A549 (cell line): ENCODE results near the gene HSD3B7. TPM values are rescaled to one million over a fixed set of nuclear protein-coding genes. Genes with fewer than 3 reads are reported as not detected.

Source experiments
- ATAC-seq, 2 experiments: fragments of 200-7000 bp in 1 of 2; fragments of >200 bp in 1 of 2; cut with Nextera tagmentation in 1 of 2; cut with Tn5 transposase in 1 of 2; 3 replicates each; pipeline versions ENCODE4 v1.8.0 to v1.9.1; 2018 to 2020; ENCODE audit warnings: mild to moderate bottlenecking in 1 of 2, moderate library complexity in 1 of 2
- CTCF ChIA-PET: fragments of 300-600 bp; sonication (Branson Sonifier 250); formaldehyde crosslinking; extraction: SDS; loops from one replicate; lab custom pipeline; 2021; ENCODE audit warnings: antibody characterized with exemption, inconsistent platforms; lab: Yijun Ruan, JAX
- POLR2A ChIA-PET: fragments of 350-600 bp; formaldehyde crosslinking; extraction: SDS; loops from one replicate; lab custom pipeline; 2021; ENCODE audit warnings: antibody characterized with exemption, inconsistent platforms; lab: Yijun Ruan, JAX
- DNase-seq, 2 experiments: peaks; one replicate each; pipeline versions ENCODE4 v3.0.0 to v3.0.0-alpha.2; 2011 to 2016; ENCODE audit warnings: low read depth in 1 of 2, low spot score in 1 of 2
- FAIRE-seq: peaks from 2 replicates; lab custom pipeline; 2011; peaks lifted over from hg19 to GRCh38; lab: Jason Lieb, UNC
- H3K27ac ChIP-seq, 2 experiments: fragments of >200 bp; sonication (Bioruptor Twin); formaldehyde crosslinking; 3 replicates each; pipeline ENCODE4 v1.5.1; 2016 to 2017
- H3K4me1 ChIP-seq: fragments of >200 bp; sonication (Bioruptor Twin); formaldehyde crosslinking; 3 replicates; pipeline ENCODE4 v1.6.1; 2016
- H3K4me2 ChIP-seq: fragments of >200 bp; sonication (Bioruptor Twin); formaldehyde crosslinking; 3 replicates; pipeline ENCODE4 v1.6.1; 2016
- H3K4me3 ChIP-seq: fragments of >200 bp; sonication (Bioruptor Twin); formaldehyde crosslinking; 3 replicates; pipeline ENCODE4 v1.5.1; 2016
- H3K9me3 ChIP-seq: fragments of >200 bp; sonication (Bioruptor Twin); formaldehyde crosslinking; 3 replicates; pipeline ENCODE4 v1.6.1; 2016
- CTCF ChIP-seq: fragments of >200 bp; sonication (Bioruptor Twin); formaldehyde crosslinking; IDR thresholded peaks from 3 replicates; pipeline ENCODE4 v1.5.1; 2016
- ELK1 ChIP-seq: fragments of 150-350 bp; IDR thresholded peaks from 2 replicates; pipeline ENCODE4 v1.6.1; 2014; ENCODE audit warnings: low read depth, mild to moderate bottlenecking, low read length
- HMGXB4 ChIP-seq: fragments of 250-450 bp; sonication (Bioruptor Pico); IDR thresholded peaks from 2 replicates; pipeline ENCODE4 v1.5.0; 2021; ENCODE audit warnings: mild to moderate bottlenecking, moderate library complexity, borderline replicate concordance
- RCOR1 ChIP-seq: fragments of 150-350 bp; IDR thresholded peaks from 2 replicates; pipeline ENCODE4 v1.6.1; 2014; ENCODE audit warnings: antibody characterized with exemption, low read length, low read depth
- REST ChIP-seq: fragments of 200-600 bp; sonication (generic); IDR thresholded peaks from 2 replicates; pipeline ENCODE4 v1.6.1; 2016; ENCODE audit warnings: antibody characterized with exemption, mild to moderate bottlenecking, moderate library complexity
- WGBS: methylation state at CpG from one replicate; pipeline ENCODE4 v1.1.6; 2017; ENCODE audit errors: missing lambda C conversion rate; 5-methylcytosine and 5-hydroxymethylcytosine counted together
- polyA plus RNA-seq, 4 experiments: library from polyadenylated mRNA; depleted of rRNA in 3 of 4; stranded (reverse); fragments of >200 nt; fragmentation: RNase III in 1 of 4; extraction: RNeasy Plus Mini Kit Qiagen cat#74134 plus additional on column Dnase treatment in 1 of 4; gene quantifications; 2 replicates in 3 of 4; 3 replicates in 1 of 4; pipeline ENCODE4 v1.2.3, GENCODE V29; 2011 to 2017

The HSD3B7 gene
- polyA plus RNA-seq, 2 of the 4 experiments (the other 2 are of a cell fraction) = 10.5 to 19.7 TPM

GRCh38 chr16:30974348-30974747, 10.7 kb upstream of the HSD3B7 start:
- ATAC-seq = no peak
- 97% methylated on average over 6 of the region's 6 CpGs for WGBS
- no peak for DNase-seq
- H3K4me2 ChIP-seq = no peak overlapping the region
- CTCF ChIA-PET = interaction anchor here (0.9 to 1.9 kb wide), 2 partner anchors 10 to 15 kb away, joined by 3 to 13 read pairs; partner anchors contain the start of gene HSD3B7
- POLR2A ChIA-PET = no interaction called here
- no peak overlapping the region for H3K27ac ChIP-seq
- H3K9me3 ChIP-seq = no peaks in the 10 kb centered on the region
- no peak for FAIRE-seq
- H3K4me1 ChIP-seq = no peaks in the 10 kb centered on the region
- no peak for TF ChIP-seq REST
- H3K4me3 ChIP-seq = no peak overlapping the region

GRCh38 chr16:30976486-30976885, 8.5 kb upstream of the HSD3B7 start:
- CTCF ChIA-PET = interaction anchor here (1.2 to 2.3 kb wide), 5 partner anchors 7 to 467 kb away, joined by 3 to 11 read pairs (median 5); no protein-coding TSS in a partner anchor
- Histone ChIP-seq H3K4me1 (no peaks in the 10 kb centered on the region), H3K4me3 (no peak overlapping the region), H3K4me2 (no peak overlapping the region), H3K9me3 (no peaks in the 10 kb centered on the region), H3K27ac (no peak overlapping the region)
- no peak for FAIRE-seq
- POLR2A ChIA-PET = no interaction called here
- ATAC-seq = no peak
- 94% methylated on average over 4 of the region's 4 CpGs for WGBS
- DNase-seq = no peak
- no peak for TF ChIP-seq RCOR1

- POLR2A ChIA-PET = interaction anchor here (0.6 to 1.2 kb wide), 2 partner anchors 67 to 165 kb away, joined by 3 to 5 read pairs; no protein-coding TSS in a partner anchor
- 81% methylated on average over 17 of the region's 17 CpGs for WGBS
- peak in 1 of 2 experiments; percentile 52 for DNase-seq
Observed at GRCh38 chr16:30977502-30977901, 7.5 kb upstream of the HSD3B7 start.

More at GRCh38 chr16:30977502-30977901, 7.5 kb upstream of the HSD3B7 start:
- FAIRE-seq = no peak
- TF ChIP-seq ELK1 = no peak
- peak; percentile 14; the same call in 1 of the 3 replicates for TF ChIP-seq CTCF
- no peak for TF ChIP-seq HMGXB4 (CRISPR knock-in tag)
- Histone ChIP-seq H3K27ac (no peak overlapping the region), H3K9me3 (no peaks in the 10 kb centered on the region), H3K4me1 (no peaks in the 10 kb centered on the region), H3K4me3 (no peak overlapping the region), H3K4me2 (no peak overlapping the region)
- CTCF ChIA-PET = interaction anchor here (0.6 to 2.3 kb wide), 12 partner anchors 8 to 478 kb away, joined by 3 to 11 read pairs (median 4); no protein-coding TSS in a partner anchor
- peak; percentile 26 to 64; a peak in 3 of 6 replicates for ATAC-seq
